ENCODE measurements around the gene TUBB1. TPM values are rescaled to one million over a fixed set of nuclear protein-coding genes. Genes with fewer than 3 reads are reported as not detected.

Gene TUBB1
- total and polyA plus RNA-seq, 2 of the 13 experiments (the other 11 are each of a cell fraction or from before 2014, with no cell fraction given), result 0.11 to 57.6 TPM

DNA sequence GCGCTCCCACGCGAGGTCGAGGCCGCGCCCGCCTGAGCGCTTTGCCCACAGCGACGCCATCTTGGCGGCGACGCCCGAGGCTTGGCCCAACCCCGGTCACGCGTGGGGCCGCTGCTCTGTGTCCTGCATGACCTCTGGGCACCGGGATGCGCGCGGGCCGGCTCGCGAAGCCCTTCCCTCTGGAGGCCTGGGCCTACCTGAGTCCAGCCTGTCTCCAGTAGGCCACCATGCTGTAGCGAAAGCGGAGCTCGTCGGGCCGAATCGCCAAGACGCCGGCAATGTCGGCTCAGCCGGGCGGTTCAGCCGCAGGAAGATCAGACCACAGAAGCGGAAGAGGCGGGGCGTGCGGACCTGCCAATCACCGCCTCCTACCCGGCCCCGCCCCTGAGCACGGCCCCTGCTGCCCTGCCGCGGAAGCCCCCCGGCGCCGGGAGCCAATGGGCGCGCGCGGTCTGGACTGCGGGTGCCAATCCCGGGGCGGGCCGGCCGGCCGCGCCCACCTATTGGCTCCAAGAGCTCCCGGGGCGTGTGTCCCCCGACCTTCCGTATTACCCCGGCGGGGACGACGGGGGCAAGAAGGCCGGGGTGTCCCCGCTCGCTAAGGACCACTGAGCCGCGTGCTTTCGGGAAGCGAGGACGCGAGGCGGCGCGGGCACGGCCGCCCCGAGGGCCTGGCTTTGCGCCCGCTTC is 12.9 kb downstream of the TUBB1 start, which contains the start of gene ATP5F1E (continued):
- TF ChIP-seq, protein P1, sequence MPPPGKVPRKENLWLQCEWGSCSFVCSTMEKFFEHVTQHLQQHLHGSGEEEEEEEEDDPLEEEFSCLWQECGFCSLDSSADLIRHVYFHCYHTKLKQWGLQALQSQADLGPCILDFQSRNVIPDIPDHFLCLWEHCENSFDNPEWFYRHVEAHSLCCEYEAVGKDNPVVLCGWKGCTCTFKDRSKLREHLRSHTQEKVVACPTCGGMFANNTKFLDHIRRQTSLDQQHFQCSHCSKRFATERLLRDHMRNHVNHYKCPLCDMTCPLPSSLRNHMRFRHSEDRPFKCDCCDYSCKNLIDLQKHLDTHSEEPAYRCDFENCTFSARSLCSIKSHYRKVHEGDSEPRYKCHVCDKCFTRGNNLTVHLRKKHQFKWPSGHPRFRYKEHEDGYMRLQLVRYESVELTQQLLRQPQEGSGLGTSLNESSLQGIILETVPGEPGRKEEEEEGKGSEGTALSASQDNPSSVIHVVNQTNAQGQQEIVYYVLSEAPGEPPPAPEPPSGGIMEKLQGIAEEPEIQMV (CRISPR knock-in tag; IDR thresholded peaks at IDR 0.05; ENCODE audit: low read depth), result peak; percentile 25; the same call in 1 of the 2 replicates
- TF ChIP-seq SPEN (CRISPR knock-in tag; IDR thresholded peaks at IDR 0.05; ENCODE audit: low read depth) (peak; percentile 95), DPF2 (CRISPR knock-in tag; IDR thresholded peaks at IDR 0.05; ENCODE audit: borderline replicate concordance, low read depth) (no peak), SIX4 (CRISPR knock-in tag; IDR thresholded peaks at IDR 0.05) (peak; percentile 67; the same call in 1 of the 2 replicates), AKAP8 (CRISPR knock-in tag; IDR thresholded peaks at IDR 0.05) (peak; percentile 83), MIER3 (CRISPR knock-in tag; IDR thresholded peaks at IDR 0.05; ENCODE audit: borderline replicate concordance) (peak; percentile 86), REL (CRISPR knock-in tag; conservative IDR thresholded peaks at IDR 0.05) (peak; percentile 91; the same call in 1 of the 2 replicates), HCFC1 (IDR thresholded peaks at IDR 0.05; ENCODE audit: low read depth, low read length) (peak; percentile 9; the same call in 1 of the 2 replicates), ZNF660 (CRISPR knock-in tag; IDR thresholded peaks at IDR 0.05; ENCODE audit: borderline replicate concordance, low read depth) (peak; percentile 86; the same call in 1 of the 2 replicates), NFATC3 (CRISPR knock-in tag; IDR thresholded peaks at IDR 0.05) (0 out of 2 replicates have a peak, but pooled peaks have one; percentile 37), SAP130 (CRISPR knock-in tag; IDR thresholded peaks at IDR 0.05; ENCODE audit: low read depth) (peak; percentile 96), ZNF556 (CRISPR knock-in tag; IDR thresholded peaks at IDR 0.05; ENCODE audit: borderline replicate concordance) (peak; percentile 59; the same call in 1 of the 2 replicates), TCF12 (IDR thresholded peaks at IDR 0.05) (no peak), TCF12 (CRISPR knock-in tag; IDR thresholded peaks at IDR 0.05) (peak; percentile 94), CENPX (CRISPR knock-in tag; IDR thresholded peaks at IDR 0.05) (no peak), GATAD1 (CRISPR knock-in tag; IDR thresholded peaks at IDR 0.05) (peak; percentile 83), ZNF569 (CRISPR knock-in tag; IDR thresholded peaks at IDR 0.05; ENCODE audit: borderline replicate concordance) (no peak), ZNF451 (CRISPR knock-in tag; IDR thresholded peaks at IDR 0.05) (peak; percentile 74; the same call in 1 of the 2 replicates), SOX5 (CRISPR knock-in tag; IDR thresholded peaks at IDR 0.05; ENCODE audit: borderline replicate concordance) (0 out of 2 replicates have a peak, but pooled peaks have one; percentile 48), ZNF510 (CRISPR knock-in tag; IDR thresholded peaks at IDR 0.05; ENCODE audit: low read depth) (no peak; the same call in none of the 2 replicates), SUZ12 (IDR thresholded peaks at IDR 0.05; ENCODE audit: low read depth, low read length) (no peak; the same call in 1 of the 2 replicates), SYNCRIP (IDR thresholded peaks at IDR 0.05; ENCODE audit: insufficient read depth, low read depth, low read length) (no peak)
- TF ChIP-seq, protein P2, sequence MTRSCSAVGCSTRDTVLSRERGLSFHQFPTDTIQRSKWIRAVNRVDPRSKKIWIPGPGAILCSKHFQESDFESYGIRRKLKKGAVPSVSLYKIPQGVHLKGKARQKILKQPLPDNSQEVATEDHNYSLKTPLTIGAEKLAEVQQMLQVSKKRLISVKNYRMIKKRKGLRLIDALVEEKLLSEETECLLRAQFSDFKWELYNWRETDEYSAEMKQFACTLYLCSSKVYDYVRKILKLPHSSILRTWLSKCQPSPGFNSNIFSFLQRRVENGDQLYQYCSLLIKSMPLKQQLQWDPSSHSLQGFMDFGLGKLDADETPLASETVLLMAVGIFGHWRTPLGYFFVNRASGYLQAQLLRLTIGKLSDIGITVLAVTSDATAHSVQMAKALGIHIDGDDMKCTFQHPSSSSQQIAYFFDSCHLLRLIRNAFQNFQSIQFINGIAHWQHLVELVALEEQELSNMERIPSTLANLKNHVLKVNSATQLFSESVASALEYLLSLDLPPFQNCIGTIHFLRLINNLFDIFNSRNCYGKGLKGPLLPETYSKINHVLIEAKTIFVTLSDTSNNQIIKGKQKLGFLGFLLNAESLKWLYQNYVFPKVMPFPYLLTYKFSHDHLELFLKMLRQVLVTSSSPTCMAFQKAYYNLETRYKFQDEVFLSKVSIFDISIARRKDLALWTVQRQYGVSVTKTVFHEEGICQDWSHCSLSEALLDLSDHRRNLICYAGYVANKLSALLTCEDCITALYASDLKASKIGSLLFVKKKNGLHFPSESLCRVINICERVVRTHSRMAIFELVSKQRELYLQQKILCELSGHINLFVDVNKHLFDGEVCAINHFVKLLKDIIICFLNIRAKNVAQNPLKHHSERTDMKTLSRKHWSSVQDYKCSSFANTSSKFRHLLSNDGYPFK (CRISPR knock-in tag; IDR thresholded peaks at IDR 0.05; ENCODE audit: borderline replicate concordance), result peak; percentile 96
- TF ChIP-seq, protein P3, sequence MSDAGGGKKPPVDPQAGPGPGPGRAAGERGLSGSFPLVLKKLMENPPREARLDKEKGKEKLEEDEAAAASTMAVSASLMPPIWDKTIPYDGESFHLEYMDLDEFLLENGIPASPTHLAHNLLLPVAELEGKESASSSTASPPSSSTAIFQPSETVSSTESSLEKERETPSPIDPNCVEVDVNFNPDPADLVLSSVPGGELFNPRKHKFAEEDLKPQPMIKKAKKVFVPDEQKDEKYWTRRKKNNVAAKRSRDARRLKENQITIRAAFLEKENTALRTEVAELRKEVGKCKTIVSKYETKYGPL (CRISPR knock-in tag; IDR thresholded peaks at IDR 0.05), result peak; percentile 68; the same call in 1 of the 2 replicates
- TF ChIP-seq, protein P4, sequence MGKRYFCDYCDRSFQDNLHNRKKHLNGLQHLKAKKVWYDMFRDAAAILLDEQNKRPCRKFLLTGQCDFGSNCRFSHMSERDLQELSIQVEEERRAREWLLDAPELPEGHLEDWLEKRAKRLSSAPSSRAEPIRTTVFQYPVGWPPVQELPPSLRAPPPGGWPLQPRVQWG (CRISPR knock-in tag; IDR thresholded peaks at IDR 0.05; ENCODE audit: borderline replicate concordance, low read depth), result no peak; the same call in 1 of the 2 replicates
